ENCODE results near the gene SATB1. TPM values are rescaled to one million over a fixed set of nuclear protein-coding genes. Genes with fewer than 3 reads are reported as not detected.
A peak's percentile ranks its signal among the peaks of the same experiment; 100 is the strongest.

SATB1 gene
- total RNA-seq, 1 donor from 2014 or later, result 30.2 TPM

DNA sequence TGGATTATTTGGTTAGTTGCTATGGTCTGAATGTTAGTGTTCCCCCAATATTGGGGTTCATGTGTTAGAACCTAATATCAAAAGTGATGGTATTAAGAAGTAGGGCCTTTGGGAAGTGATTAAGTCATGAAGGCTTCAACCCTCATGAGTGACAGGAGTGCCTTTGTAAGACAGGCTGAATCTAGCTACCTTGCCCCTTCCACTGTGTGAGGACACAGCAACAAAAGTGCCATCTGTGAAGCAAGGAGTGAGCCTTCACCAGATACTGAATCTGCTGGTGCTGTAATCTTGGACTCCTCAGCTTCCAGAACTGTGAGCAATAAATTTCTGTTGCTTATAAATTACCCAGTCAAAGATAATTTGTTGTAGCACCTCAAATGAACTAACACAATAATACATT, 22.6 kb upstream of the SATB1 start:
- Histone ChIP-seq H3K36me3 (no peaks in the 10 kb centered on the region), H3K4me3 (no peak overlapping the region), H3K4me1 (peaks cover 23% of the 10 kb centered on the region), H3K27me3 (ENCODE audit: low read depth) (peaks cover 27% of the 10 kb centered on the region), H3K9me3 (peaks cover 11% of the 10 kb centered on the region), H3K27ac (no peak overlapping the region)
- intact Hi-C loops (cut with DNase I), result no loop called here
- TF ChIP-seq, protein P1, sequence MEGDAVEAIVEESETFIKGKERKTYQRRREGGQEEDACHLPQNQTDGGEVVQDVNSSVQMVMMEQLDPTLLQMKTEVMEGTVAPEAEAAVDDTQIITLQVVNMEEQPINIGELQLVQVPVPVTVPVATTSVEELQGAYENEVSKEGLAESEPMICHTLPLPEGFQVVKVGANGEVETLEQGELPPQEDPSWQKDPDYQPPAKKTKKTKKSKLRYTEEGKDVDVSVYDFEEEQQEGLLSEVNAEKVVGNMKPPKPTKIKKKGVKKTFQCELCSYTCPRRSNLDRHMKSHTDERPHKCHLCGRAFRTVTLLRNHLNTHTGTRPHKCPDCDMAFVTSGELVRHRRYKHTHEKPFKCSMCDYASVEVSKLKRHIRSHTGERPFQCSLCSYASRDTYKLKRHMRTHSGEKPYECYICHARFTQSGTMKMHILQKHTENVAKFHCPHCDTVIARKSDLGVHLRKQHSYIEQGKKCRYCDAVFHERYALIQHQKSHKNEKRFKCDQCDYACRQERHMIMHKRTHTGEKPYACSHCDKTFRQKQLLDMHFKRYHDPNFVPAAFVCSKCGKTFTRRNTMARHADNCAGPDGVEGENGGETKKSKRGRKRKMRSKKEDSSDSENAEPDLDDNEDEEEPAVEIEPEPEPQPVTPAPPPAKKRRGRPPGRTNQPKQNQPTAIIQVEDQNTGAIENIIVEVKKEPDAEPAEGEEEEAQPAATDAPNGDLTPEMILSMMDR (IDR thresholded peaks at IDR 0.05), result no peak
- ATAC-seq (no peak), DNase-seq (no peak)

DNA sequence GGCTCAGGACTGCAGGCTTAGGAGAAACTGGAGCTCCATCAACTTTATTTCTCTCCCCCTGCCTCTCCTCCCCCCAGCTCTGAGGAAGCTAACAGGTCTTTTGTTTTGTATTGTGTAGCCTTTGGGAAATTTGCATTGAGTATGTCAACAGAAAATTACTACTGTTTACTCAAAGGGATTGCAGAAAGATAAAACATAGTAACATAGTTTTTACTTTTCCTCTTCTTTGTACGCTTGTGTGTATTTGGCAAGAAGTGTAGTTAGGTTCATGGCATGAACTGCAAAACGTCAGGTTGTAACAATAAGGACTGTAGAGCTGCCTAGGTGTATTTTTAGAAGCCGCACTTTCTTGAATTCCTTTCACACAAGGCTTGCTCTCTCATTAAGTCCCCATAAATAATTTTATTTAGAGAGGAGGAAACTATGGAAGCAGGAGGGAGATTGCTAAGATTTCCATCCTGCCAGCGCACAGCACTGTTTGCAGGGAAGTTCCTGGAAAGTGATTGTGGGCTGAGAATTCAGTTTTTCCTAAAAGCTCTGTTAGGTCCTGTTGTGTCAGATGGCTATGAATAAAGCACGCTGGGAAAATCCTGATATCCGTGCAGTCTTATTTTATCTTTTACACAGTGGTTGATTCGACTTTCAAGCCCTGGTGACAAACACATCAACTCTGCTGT, 21.1 kb upstream of the SATB1 start:
- H3K4me1 ChIP-seq, result peaks cover 23% of the 10 kb centered on the region
- ATAC-seq, result no peak
- TF ChIP-seq, protein P1 (IDR thresholded peaks at IDR 0.05), result no peak
- intact Hi-C loops (cut with DNase I), result no loop called here
- DNase-seq, result no peak
- H3K27ac ChIP-seq, result no peak overlapping the region
- peaks cover 30% of the 10 kb centered on the region for H3K27me3 ChIP-seq (ENCODE audit: low read depth)
- H3K4me3 ChIP-seq, result no peak overlapping the region
- no peaks in the 10 kb centered on the region for H3K36me3 ChIP-seq
- H3K9me3 ChIP-seq, result peaks cover 11% of the 10 kb centered on the region

DNA sequence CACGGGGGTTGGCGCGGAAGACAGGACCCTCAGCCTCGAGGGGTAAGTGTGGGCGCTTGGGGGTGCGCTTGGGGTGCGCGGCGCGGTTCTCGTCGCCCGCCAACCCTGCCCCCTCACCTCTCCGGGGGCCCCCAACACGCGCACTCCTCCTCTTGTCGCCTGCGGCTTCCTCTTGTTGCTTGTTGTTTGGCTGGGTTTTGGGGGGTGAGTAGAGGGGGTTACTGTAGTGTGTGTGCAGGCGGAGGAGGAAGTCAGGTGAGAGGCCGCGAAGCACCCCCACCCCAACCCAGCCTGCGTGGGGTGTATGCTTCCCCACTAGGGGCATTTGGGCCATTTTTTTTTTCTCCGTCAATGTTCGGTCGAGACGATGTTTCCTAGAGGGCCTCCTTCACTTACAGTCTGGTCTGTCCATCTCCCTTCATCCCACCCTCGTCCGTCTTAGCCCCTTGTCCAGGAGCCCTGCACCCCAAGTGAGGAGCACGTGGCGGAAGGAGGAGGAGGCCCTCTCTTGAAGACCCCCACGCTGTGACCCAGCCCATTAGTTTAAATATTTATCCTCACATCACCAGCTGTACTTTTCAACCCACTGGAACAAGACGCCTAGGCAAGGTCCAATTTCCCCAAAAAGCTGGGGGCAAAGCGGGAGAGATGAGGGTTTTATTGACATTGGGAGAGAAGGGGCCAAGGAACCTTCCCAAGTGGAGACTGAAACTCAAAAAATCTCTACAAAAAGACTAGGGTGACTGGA, 20.4 kb upstream of the SATB1 start:
- Histone ChIP-seq H3K27me3 (ENCODE audit: low read depth) (peaks cover 30% of the 10 kb centered on the region), H3K36me3 (no peaks in the 10 kb centered on the region), H3K9me3 (peaks cover 11% of the 10 kb centered on the region), H3K4me1 (peaks cover 23% of the 10 kb centered on the region), H3K4me3 (peak overlapping the region; percentile 59), H3K27ac (no peak overlapping the region)
- ATAC-seq (peak; percentile 18 to 53), DNase-seq (no peak)
- intact Hi-C loops (cut with DNase I), result no loop called here
- TF ChIP-seq, protein P1 (IDR thresholded peaks at IDR 0.05), result peak; percentile 6

DNA sequence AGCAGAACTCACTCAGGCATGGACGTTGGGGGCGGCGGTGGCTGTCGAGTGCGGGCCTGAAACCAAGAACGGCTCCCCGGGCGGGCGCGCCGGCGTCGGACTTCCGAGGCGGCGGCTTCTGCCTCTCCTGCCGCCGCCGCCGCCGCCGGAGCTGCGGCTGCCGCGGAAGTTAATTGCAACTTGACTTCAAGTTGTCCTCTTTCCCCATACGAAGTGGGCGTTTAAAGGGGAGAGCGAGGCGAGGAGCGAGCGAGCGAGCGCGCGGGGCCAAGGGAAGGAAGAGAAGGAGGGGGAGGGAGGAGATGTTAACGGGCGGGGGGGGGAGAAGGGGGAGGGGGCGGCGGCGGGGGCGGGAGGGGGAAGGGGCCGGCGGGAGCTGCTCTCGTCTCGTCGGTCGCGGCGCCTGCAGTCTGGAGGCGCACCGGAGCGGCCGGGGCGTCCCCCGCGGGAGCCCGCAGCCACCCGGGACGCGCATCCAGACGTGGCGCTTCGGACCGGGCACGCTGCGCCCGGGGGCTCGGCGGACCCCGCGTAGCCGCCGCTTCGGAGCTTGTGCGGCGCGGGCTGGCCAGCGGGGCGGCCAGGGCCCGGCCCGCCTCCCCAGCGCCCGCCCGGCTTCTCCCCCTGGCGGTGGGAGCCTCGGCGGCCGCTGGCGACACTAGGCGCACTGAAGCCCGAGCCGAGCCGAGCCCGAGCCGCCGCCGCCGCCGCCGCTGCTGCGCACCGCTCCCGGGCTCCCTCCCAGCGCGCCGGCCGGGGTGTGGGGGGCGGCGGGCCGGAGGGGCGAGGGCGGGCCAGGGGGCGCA, 19.7 kb upstream of the SATB1 start:
- peaks cover 9% of the 10 kb centered on the region for H3K9me3 ChIP-seq
- ATAC-seq (peak; percentile 95 to 96), DNase-seq (peak; percentile 77)
- H3K27me3 ChIP-seq (ENCODE audit: low read depth), result peaks cover 30% of the 10 kb centered on the region
- intact Hi-C loops (cut with DNase I), result no loop called here
- peak overlapping the region; percentile 59 for H3K4me3 ChIP-seq
- no peaks in the 10 kb centered on the region for H3K36me3 ChIP-seq
- TF ChIP-seq, protein P1 (IDR thresholded peaks at IDR 0.05), result peak; percentile 4
- H3K4me1 ChIP-seq, result peaks cover 23% of the 10 kb centered on the region
- peak overlapping the region; percentile 43 for H3K27ac ChIP-seq
